ENCODE data around the gene COX7A2. TPM values are rescaled to one million over a fixed set of nuclear protein-coding genes. Genes with fewer than 3 reads are reported as not detected.

The COX7A2 gene
- total RNA-seq: 100 to 1,000 TPM; 161 to 215 (median 166) TPM
- total RNA-seq (2013): 139 TPM

GRCh38 chr6:75243333-75244062, at the start of gene COX7A2:
Gene COX7A2 (minus strand): TSS chr6:75243801. CDS start chr6:75243734, 67 bp downstream.
- H3K36me3 ChIP-seq (ENCODE audit: control insufficient read depth, insufficient read depth, low read length): peaks cover 13% of the 10 kb centered on the region
- no peaks in the 10 kb centered on the region for H3K27me3 ChIP-seq (ENCODE audit: control insufficient read depth, insufficient read depth, low read length)
- Mint-ChIP-seq H3K27me3 (ENCODE audit: low read depth in 2 of 2) (peaks cover 15 to 18% of the 10 kb centered on the region in 2 donors), H3K4me1 (peaks cover 14 to 27% of the 10 kb centered on the region in 2 donors), H3K9me3 (no peaks in the 10 kb centered on the region), H3K36me3 (no peaks in the 10 kb centered on the region), H3K4me3 (peak within 1 kb of the TSS; percentile 99), H3K27ac (peak within 1 kb of the TSS; percentile 97 to 98)
- peak within 1 kb of the TSS; percentile 78 for H3K4me3 ChIP-seq (ENCODE audit: low read length)
- no peak for TF ChIP-seq CTCF (IDR thresholded peaks at IDR 0.05)
- peaks cover 18% of the 10 kb centered on the region for H3K4me1 ChIP-seq (ENCODE audit: control insufficient read depth, insufficient read depth, low read length)
- H3K9me3 ChIP-seq (ENCODE audit: control insufficient read depth, insufficient read depth, low read length): no peaks in the 10 kb centered on the region
- intact Hi-C loops (cut with micrococcal nuclease): loop anchor here (1.0 to 10.0 kb wide), 2 partner anchors 41 to 361 kb away; partner anchors contain the start of genes SENP6 and TMEM30A
- peak within 1 kb of the TSS; percentile 86 for H3K27ac ChIP-seq (ENCODE audit: low read length)
- peak; percentile 95 to 98 (median 97) for ATAC-seq
- WGBS (ENCODE audit: insufficient coverage): 0% methylated on average over 33 of the region's 36 CpGs
- peak; percentile 81 to 94 for DNase-seq

GRCh38 chr6:75292555-75292954, 49.0 kb upstream of the COX7A2 start:
- DNase-seq: no peak
- H3K4me1 Mint-ChIP-seq: no peaks in the 10 kb centered on the region
- no peak for TF ChIP-seq CTCF (IDR thresholded peaks at IDR 0.05)
- H3K9me3 ChIP-seq (ENCODE audit: control insufficient read depth, insufficient read depth, low read length): no peaks in the 10 kb centered on the region
- no peaks in the 10 kb centered on the region for H3K36me3 ChIP-seq (ENCODE audit: control insufficient read depth, insufficient read depth, low read length)
- WGBS (ENCODE audit: insufficient coverage): 88% methylated on average over 2 of the region's 2 CpGs
- H3K27me3 Mint-ChIP-seq (ENCODE audit: low read depth in 2 of 2): no peaks in the 10 kb centered on the region
- no peak overlapping the region for H3K27ac Mint-ChIP-seq
- no peak for ATAC-seq
- H3K4me3 ChIP-seq (ENCODE audit: low read length): no peak overlapping the region
- intact Hi-C loops (cut with micrococcal nuclease): loop anchor here (10.0 kb wide), 1 partner anchor 232 kb away; no protein-coding TSS in a partner anchor
- H3K27ac ChIP-seq (ENCODE audit: low read length): no peak overlapping the region
- H3K9me3 Mint-ChIP-seq: no peaks in the 10 kb centered on the region
- H3K4me1 ChIP-seq (ENCODE audit: control insufficient read depth, insufficient read depth, low read length): no peaks in the 10 kb centered on the region
- H3K36me3 Mint-ChIP-seq: no peaks in the 10 kb centered on the region
- no peaks in the 10 kb centered on the region for H3K27me3 ChIP-seq (ENCODE audit: control insufficient read depth, insufficient read depth, low read length)
- no peak overlapping the region for H3K4me3 Mint-ChIP-seq

GRCh38 chr6:75291744-75292143, 48.1 kb upstream of the COX7A2 start:
- no CpG with 5 or more reads among the region's 1 CpG for WGBS (ENCODE audit: insufficient coverage)
- no peak for TF ChIP-seq CTCF (IDR thresholded peaks at IDR 0.05)
- no peak for DNase-seq
- no peak for ATAC-seq
- Histone ChIP-seq H3K27me3 (ENCODE audit: control insufficient read depth, insufficient read depth, low read length) (no peaks in the 10 kb centered on the region), H3K4me1 (ENCODE audit: control insufficient read depth, insufficient read depth, low read length) (no peaks in the 10 kb centered on the region), H3K4me3 (ENCODE audit: low read length) (no peak overlapping the region), H3K27ac (ENCODE audit: low read length) (no peak overlapping the region), H3K9me3 (ENCODE audit: control insufficient read depth, insufficient read depth, low read length) (no peaks in the 10 kb centered on the region), H3K36me3 (ENCODE audit: control insufficient read depth, insufficient read depth, low read length) (no peaks in the 10 kb centered on the region)
- H3K27me3 Mint-ChIP-seq (ENCODE audit: low read depth in 2 of 2): no peaks in the 10 kb centered on the region
- intact Hi-C loops (cut with micrococcal nuclease): loop anchor here (10.0 kb wide), 1 partner anchor 233 kb away; no protein-coding TSS in a partner anchor
- no peak overlapping the region for H3K4me3 Mint-ChIP-seq
- no peaks in the 10 kb centered on the region for H3K36me3 Mint-ChIP-seq
- no peak overlapping the region for H3K27ac Mint-ChIP-seq
- peaks cover 3 to 4% of the 10 kb centered on the region in 2 donors for H3K4me1 Mint-ChIP-seq
- no peaks in the 10 kb centered on the region for H3K9me3 Mint-ChIP-seq

Data from natural killer cell (primary cell).